ENCODE results near the gene TSKS. TPM values are rescaled to one million over a fixed set of nuclear protein-coding genes. Genes with fewer than 3 reads are reported as not detected.
"Not testable (repeated sequence)": the region's sequence is repeated elsewhere in the genome, so short reads cannot be mapped to it uniquely, and the experiment has no call there.

Gene TSKS
- total and polyA plus RNA-seq, 2 donors (not counting 1 experiment from before 2014, with no cell fraction given): not detected

DNA sequence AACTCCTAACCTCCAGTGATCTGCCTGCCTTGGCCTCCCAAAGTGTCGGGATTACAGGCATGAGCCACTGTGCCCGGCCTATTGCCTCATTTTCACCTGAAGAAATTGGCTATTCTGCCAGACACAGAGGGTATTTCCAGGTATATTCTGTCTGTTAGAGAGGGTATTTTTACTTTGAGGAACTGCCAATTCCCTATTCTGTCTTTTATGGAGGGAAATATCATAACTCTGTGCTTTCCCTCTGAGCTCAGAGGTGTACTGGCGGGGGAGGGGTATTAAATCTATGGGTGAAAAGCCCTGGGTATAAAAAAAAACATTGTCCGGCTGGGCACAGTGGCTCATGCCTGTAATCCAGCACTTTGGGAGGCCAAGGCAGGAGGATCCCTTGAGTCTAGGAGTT, 24.8 kb downstream of the TSKS start:
- H3K79me2 ChIP-seq (ENCODE audit: control insufficient read depth, insufficient read depth, low read length): no peaks in the 10 kb centered on the region
- TF ChIP-seq, protein P1, sequence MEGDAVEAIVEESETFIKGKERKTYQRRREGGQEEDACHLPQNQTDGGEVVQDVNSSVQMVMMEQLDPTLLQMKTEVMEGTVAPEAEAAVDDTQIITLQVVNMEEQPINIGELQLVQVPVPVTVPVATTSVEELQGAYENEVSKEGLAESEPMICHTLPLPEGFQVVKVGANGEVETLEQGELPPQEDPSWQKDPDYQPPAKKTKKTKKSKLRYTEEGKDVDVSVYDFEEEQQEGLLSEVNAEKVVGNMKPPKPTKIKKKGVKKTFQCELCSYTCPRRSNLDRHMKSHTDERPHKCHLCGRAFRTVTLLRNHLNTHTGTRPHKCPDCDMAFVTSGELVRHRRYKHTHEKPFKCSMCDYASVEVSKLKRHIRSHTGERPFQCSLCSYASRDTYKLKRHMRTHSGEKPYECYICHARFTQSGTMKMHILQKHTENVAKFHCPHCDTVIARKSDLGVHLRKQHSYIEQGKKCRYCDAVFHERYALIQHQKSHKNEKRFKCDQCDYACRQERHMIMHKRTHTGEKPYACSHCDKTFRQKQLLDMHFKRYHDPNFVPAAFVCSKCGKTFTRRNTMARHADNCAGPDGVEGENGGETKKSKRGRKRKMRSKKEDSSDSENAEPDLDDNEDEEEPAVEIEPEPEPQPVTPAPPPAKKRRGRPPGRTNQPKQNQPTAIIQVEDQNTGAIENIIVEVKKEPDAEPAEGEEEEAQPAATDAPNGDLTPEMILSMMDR (conservative IDR thresholded peaks at IDR 0.05 in 1 of 2, IDR thresholded peaks at IDR 0.05 in 1 of 2; ENCODE audit: low read depth in 1 of 2, low read length in 2 of 2): no peak
- no peaks in the 10 kb centered on the region for H4K20me1 ChIP-seq (ENCODE audit: control insufficient read depth, extremely low read depth, insufficient read depth, low read length)
- H3K4me3 ChIP-seq (replicated peaks in 1 of 4; ENCODE audit: control extremely low read depth in 1 of 4, insufficient read depth in 1 of 4, low read depth in 3 of 4, low read length in 4 of 4): no peak overlapping the region
- DNase-seq (ENCODE audit: low read depth in 2 of 2): no peak
- H3K4me1 ChIP-seq (ENCODE audit: control insufficient read depth, extremely low read depth, insufficient read depth, low read length): no peaks in the 10 kb centered on the region
- no peaks in the 10 kb centered on the region for H3K9me3 ChIP-seq (ENCODE audit: control insufficient read depth, insufficient read depth, low read depth, low read length)
- H3K36me3 ChIP-seq (ENCODE audit: control insufficient read depth, insufficient read depth, low read length): no peaks in the 10 kb centered on the region
- no peak overlapping the region for H3K9ac ChIP-seq (ENCODE audit: insufficient read depth, low read length)
- H3K27me3 ChIP-seq (ENCODE audit: control insufficient read depth, insufficient read depth, low read length): no peaks in the 10 kb centered on the region
- no peak overlapping the region for H2AFZ ChIP-seq (ENCODE audit: low read length)
- no peak overlapping the region for H3K27ac ChIP-seq (ENCODE audit: insufficient read depth, low read length)
- no peak overlapping the region for H3K4me2 ChIP-seq (ENCODE audit: extremely low read depth, insufficient read depth, low read length)

DNA sequence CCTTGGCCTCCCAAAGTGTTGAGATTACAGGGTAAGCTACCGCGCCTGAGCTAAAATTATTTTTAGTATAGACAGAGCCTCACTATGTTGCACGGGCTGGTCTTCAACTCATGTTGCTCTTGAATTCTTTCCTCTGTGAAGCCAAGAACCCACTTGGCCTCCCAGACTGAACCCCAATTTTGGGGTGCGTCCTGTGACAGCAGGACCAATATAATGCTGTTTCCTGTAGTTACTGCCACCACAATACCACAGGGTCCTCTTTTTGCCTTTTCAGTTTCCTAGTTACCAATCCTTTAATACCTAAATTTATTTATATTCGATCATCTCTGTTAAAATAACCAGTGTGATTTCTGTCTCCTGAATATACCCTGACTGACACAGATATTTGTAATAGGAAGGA, 32.9 kb downstream of the TSKS start:
- no peak for TF ChIP-seq EZH2 (IDR thresholded peaks at IDR 0.05; ENCODE audit: low read length, missing control alignments)
- TF ChIP-seq, protein P1 (conservative IDR thresholded peaks at IDR 0.05 in 1 of 2, IDR thresholded peaks at IDR 0.05 in 1 of 2; ENCODE audit: low read depth in 1 of 2, low read length in 2 of 2): no peak
- DNase-seq (ENCODE audit: low read depth in 2 of 2): no peak
- no peak overlapping the region for H3K9ac ChIP-seq (ENCODE audit: insufficient read depth, low read length)
- H3K36me3 ChIP-seq (ENCODE audit: control insufficient read depth, insufficient read depth, low read length): no peaks in the 10 kb centered on the region
- H2AFZ ChIP-seq (ENCODE audit: low read length): no peak overlapping the region
- no peaks in the 10 kb centered on the region for H3K79me2 ChIP-seq (ENCODE audit: control insufficient read depth, insufficient read depth, low read length)
- no peak overlapping the region for H3K4me2 ChIP-seq (ENCODE audit: extremely low read depth, insufficient read depth, low read length)
- H4K20me1 ChIP-seq (ENCODE audit: control insufficient read depth, extremely low read depth, insufficient read depth, low read length): no peaks in the 10 kb centered on the region
- H3K27ac ChIP-seq (ENCODE audit: insufficient read depth, low read length): no peak overlapping the region
- H3K9me3 ChIP-seq (ENCODE audit: control insufficient read depth, insufficient read depth, low read depth, low read length): no peaks in the 10 kb centered on the region
- no peak overlapping the region for H3K4me3 ChIP-seq (replicated peaks in 1 of 4; ENCODE audit: control extremely low read depth in 1 of 4, insufficient read depth in 1 of 4, low read depth in 3 of 4, low read length in 4 of 4)
- H3K4me1 ChIP-seq (ENCODE audit: control insufficient read depth, extremely low read depth, insufficient read depth, low read length): peaks cover 7% of the 10 kb centered on the region
- H3K27me3 ChIP-seq (ENCODE audit: control insufficient read depth, insufficient read depth, low read length): no peaks in the 10 kb centered on the region

DNA sequence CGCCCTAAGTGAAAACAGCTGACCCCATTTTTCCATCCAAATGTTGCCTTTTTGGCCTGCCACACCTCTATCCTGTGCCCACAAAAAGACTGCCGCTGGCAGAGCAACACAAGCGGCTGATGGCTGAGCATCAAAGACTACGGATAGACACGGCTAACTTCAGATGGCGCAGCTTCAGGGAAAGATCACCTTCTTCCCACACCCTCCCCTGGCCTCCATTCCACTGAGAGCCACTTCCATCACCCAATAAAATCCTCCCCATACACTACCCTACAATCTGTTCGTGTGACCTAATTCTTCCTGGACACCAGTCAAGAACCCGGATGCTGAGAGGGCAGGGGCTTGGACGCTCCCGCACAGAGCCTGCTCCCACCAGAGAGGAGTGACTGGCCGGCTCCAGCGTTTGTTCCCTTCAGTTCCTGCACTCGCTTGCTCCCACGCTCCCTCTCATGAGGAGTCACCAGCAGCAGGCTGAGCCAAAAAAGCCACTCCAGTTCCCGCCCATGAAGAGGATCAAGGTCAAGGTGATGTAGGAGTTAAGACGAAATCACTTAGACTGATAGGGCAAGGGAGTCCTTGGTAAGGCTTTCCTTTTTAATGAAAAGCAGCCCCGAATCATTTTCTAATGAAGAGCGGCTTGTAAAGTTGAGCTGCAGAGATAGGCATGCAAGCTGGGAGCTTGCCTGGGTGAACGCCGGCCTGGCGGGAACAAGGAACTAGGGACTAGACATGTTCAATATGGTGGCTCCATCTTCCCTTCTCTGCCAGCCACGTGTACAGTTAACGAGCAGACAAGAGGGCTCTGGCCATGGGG, 35.7 kb downstream of the TSKS start:
- Histone ChIP-seq H3K4me1 (ENCODE audit: control insufficient read depth, extremely low read depth, insufficient read depth, low read length) (peaks cover 7% of the 10 kb centered on the region), H3K4me2 (ENCODE audit: extremely low read depth, insufficient read depth, low read length) (peak overlapping the region; percentile 75), H2AFZ (ENCODE audit: low read length) (peak overlapping the region; percentile 91), H3K36me3 (ENCODE audit: control insufficient read depth, insufficient read depth, low read length) (no peaks in the 10 kb centered on the region), H4K20me1 (ENCODE audit: control insufficient read depth, extremely low read depth, insufficient read depth, low read length) (no peaks in the 10 kb centered on the region), H3K9me3 (ENCODE audit: control insufficient read depth, insufficient read depth, low read depth, low read length) (no peaks in the 10 kb centered on the region), H3K9ac (ENCODE audit: insufficient read depth, low read length) (peak overlapping the region; percentile 16), H3K27ac (ENCODE audit: insufficient read depth, low read length) (peak overlapping the region; percentile 20), H3K4me3 (replicated peaks in 1 of 4; ENCODE audit: control extremely low read depth in 1 of 4, insufficient read depth in 1 of 4, low read depth in 3 of 4, low read length in 4 of 4) (peak overlapping the region in 1 of 4 experiments; percentile 5), H3K27me3 (ENCODE audit: control insufficient read depth, insufficient read depth, low read length) (no peaks in the 10 kb centered on the region), H3K79me2 (ENCODE audit: control insufficient read depth, insufficient read depth, low read length) (no peaks in the 10 kb centered on the region)
- peak; percentile 31 to 45 for DNase-seq (ENCODE audit: low read depth in 2 of 2)
- TF ChIP-seq, protein P1 (conservative IDR thresholded peaks at IDR 0.05 in 1 of 2, IDR thresholded peaks at IDR 0.05 in 1 of 2; ENCODE audit: low read depth in 1 of 2, low read length in 2 of 2): no peak
- no peak for TF ChIP-seq EZH2 (IDR thresholded peaks at IDR 0.05; ENCODE audit: low read length, missing control alignments)

DNA sequence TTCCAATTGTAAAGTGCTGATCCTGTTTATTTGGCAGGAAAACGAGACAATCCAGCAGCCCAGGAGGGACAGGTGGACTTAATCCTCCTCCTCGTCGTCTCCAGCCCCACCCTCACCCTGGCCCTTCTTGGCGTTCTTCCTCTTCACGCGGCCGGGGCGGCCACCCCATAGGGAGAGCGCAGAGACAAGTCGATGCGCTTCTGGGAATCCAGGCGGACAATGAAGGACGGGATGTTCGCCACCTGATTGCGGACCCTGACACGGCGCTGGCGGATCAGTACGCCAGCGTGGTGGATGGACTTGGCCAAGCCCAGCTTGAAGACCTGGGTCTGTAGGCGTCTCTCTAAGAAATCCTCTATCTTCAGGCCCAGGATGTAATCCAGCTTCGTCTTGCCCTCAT, 43.7 kb downstream of the TSKS start:
- not testable (repeated sequence) for DNase-seq (ENCODE audit: low read depth in 2 of 2); H2AFZ ChIP-seq (ENCODE audit: low read length); H3K27ac ChIP-seq (ENCODE audit: insufficient read depth, low read length); H3K27me3 ChIP-seq (ENCODE audit: control insufficient read depth, insufficient read depth, low read length); H4K20me1 ChIP-seq (ENCODE audit: control insufficient read depth, extremely low read depth, insufficient read depth, low read length); H3K4me1 ChIP-seq (ENCODE audit: control insufficient read depth, extremely low read depth, insufficient read depth, low read length); H3K4me3 ChIP-seq (replicated peaks in 1 of 4; ENCODE audit: control extremely low read depth in 1 of 4, insufficient read depth in 1 of 4, low read depth in 3 of 4, low read length in 4 of 4); H3K9me3 ChIP-seq (ENCODE audit: control insufficient read depth, insufficient read depth, low read depth, low read length); H3K4me2 ChIP-seq (ENCODE audit: extremely low read depth, insufficient read depth, low read length); H3K36me3 ChIP-seq (ENCODE audit: control insufficient read depth, insufficient read depth, low read length); H3K79me2 ChIP-seq (ENCODE audit: control insufficient read depth, insufficient read depth, low read length); H3K9ac ChIP-seq (ENCODE audit: insufficient read depth, low read length)

Measured in fibroblast of lung (primary cell).